Lower lobe of right lung (tissue), 2 donors: Measurements from ENCODE around the gene CKAP2L. TPM values are rescaled to one million over a fixed set of nuclear protein-coding genes. Genes with fewer than 3 reads are reported as not detected.

Experiments
- ATAC-seq, 2 donors: fragments of 200-7000 bp; cut with Tn5 transposase; one replicate each; pipeline ENCODE4 v1.9.1; 2020 to 2022; ENCODE audit warnings: mild to moderate bottlenecking in 2 of 2, moderate library complexity in 2 of 2
- DNase-seq: peaks from one replicate; pipeline ENCODE4 v3.0.0-alpha.2; 2020
- H3K27ac ChIP-seq: fragments of 200-600 bp; one replicate; pipeline ENCODE4 v1.8.0; 2022
- H3K27me3 ChIP-seq: fragments of 200-600 bp; one replicate; pipeline ENCODE4 v1.8.0; 2022; ENCODE audit warnings: low read depth
- H3K36me3 ChIP-seq: fragments of 200-600 bp; one replicate; pipeline ENCODE4 v1.8.0; 2022; ENCODE audit warnings: mild to moderate bottlenecking
- H3K4me1 ChIP-seq: fragments of 200-600 bp; one replicate; pipeline ENCODE4 v1.8.0; 2022
- H3K4me3 ChIP-seq: fragments of 200-600 bp; one replicate; pipeline ENCODE4 v1.8.0; 2022; ENCODE audit warnings: mild to moderate bottlenecking
- H3K9me3 ChIP-seq: fragments of 200-600 bp; one replicate; pipeline ENCODE4 v1.8.0; 2022
- intact Hi-C: fragments of 100-400 bp; cut with DNase I; formaldehyde crosslinking; loops from one replicate; pipeline ENCODE4 v1.11.0; 2022
- long read RNA-seq: library from polyadenylated mRNA; unstranded; transcript quantifications from one replicate; pipeline ENCODE4 v2.0.0, GENCODE V29; 2021
- total RNA-seq: library from RNA; stranded (reverse); fragmentation: NEBNext Ultra II Directional; extraction: Animal tissue kit (Norgen Biotek cat#: 25700); gene quantifications from one replicate; pipeline ENCODE4 v1.2.1, GENCODE V29; 2021
- TF ChIP-seq, protein P1 (sequence below): fragments of 200-600 bp; IDR thresholded peaks from one replicate; pipeline ENCODE4 v1.8.0; 2022; ENCODE audit warnings: antibody characterized with exemption, mild to moderate bottlenecking
- donor health status: DM: no; HTN: yes; CAD: no; lungs with severe emphysema.

Gene CKAP2L, protein sequence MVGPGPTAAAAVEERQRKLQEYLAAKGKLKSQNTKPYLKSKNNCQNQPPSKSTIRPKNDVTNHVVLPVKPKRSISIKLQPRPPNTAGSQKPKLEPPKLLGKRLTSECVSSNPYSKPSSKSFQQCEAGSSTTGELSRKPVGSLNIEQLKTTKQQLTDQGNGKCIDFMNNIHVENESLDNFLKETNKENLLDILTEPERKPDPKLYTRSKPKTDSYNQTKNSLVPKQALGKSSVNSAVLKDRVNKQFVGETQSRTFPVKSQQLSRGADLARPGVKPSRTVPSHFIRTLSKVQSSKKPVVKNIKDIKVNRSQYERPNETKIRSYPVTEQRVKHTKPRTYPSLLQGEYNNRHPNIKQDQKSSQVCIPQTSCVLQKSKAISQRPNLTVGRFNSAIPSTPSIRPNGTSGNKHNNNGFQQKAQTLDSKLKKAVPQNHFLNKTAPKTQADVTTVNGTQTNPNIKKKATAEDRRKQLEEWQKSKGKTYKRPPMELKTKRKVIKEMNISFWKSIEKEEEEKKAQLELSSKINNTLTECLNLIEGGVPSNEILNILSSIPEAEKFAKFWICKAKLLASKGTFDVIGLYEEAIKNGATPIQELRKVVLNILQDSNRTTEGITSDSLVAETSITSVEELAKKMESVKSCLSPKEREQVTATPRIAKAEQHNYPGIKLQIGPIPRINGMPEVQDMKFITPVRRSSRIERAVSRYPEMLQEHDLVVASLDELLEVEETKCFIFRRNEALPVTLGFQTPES
- 1.3 TPM for total RNA-seq
- long read RNA-seq, partial matches to known transcripts, result 2 of 3 reads
- long read RNA-seq, other reads (novel, unspliced or antisense), result 1 of 3 reads

DNA sequence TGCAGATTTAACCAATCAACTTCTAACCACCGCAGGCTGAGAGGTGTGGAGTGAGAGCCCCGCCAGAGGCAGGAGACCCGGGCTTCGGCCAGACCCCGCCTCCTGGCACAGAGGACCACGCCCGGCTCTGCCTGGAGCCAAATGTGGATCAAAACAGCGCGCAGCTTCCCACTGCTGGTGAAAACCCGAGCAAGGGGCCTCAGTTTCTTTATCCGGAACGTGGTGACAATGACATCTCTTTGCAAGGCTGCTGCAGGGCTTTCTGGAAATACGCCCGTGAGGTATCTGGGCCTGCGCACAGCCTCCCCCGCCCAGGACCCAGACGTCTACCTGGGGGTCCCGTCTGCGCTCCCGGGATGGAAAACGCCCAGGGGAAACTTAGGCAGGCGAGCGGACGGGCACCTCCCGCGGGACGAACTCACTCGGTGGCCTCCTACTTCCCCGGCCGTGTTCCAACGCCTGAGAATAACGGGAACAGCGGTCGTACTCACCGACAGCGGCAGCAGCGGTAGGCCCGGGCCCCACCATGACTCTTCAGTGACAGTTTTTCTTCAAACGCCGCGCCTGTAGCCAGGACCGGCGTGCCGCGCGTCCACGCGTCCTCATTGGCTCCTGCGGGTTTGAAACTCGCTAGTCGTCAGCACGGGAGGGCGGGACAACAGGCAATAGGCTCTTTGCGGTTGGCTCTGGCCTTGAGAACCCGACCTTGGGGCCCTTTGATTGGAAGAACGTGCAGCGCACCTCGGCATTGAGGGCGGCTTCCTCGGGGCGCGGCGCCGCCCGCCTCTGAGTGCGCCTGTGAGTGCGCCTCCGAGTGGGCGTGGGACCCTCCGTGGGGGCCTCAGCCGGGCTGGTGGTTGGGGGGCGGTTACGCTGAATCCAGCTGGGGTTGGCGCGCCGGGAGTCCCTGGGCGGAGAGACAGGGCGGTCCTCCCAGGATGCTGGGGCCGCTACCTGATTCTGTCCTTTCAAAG is at the start of gene CKAP2L:
TSS of gene CKAP2L (minus strand) at position 539 of the 974 bp plus-strand sequence. CDS start at position 528, 11 bp downstream.
- DNase-seq, result peak; percentile 98
- Histone ChIP-seq H3K27me3 (no peaks in the 10 kb centered on the region), H3K27ac (peak within 1 kb of the TSS; percentile 69), H3K4me3 (peak within 1 kb of the TSS; percentile 85), H3K36me3 (no peaks in the 10 kb centered on the region), H3K9me3 (no peaks in the 10 kb centered on the region), H3K4me1 (peaks cover 18% of the 10 kb centered on the region)
- TF ChIP-seq, protein P1, sequence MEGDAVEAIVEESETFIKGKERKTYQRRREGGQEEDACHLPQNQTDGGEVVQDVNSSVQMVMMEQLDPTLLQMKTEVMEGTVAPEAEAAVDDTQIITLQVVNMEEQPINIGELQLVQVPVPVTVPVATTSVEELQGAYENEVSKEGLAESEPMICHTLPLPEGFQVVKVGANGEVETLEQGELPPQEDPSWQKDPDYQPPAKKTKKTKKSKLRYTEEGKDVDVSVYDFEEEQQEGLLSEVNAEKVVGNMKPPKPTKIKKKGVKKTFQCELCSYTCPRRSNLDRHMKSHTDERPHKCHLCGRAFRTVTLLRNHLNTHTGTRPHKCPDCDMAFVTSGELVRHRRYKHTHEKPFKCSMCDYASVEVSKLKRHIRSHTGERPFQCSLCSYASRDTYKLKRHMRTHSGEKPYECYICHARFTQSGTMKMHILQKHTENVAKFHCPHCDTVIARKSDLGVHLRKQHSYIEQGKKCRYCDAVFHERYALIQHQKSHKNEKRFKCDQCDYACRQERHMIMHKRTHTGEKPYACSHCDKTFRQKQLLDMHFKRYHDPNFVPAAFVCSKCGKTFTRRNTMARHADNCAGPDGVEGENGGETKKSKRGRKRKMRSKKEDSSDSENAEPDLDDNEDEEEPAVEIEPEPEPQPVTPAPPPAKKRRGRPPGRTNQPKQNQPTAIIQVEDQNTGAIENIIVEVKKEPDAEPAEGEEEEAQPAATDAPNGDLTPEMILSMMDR, result no peak
- intact Hi-C loops, result no loop called here
- ATAC-seq, result peak; percentile 100

- ATAC-seq, result no peak
- TF ChIP-seq, protein P1, result no peak
- intact Hi-C loops, result no loop called here
- Histone ChIP-seq H3K36me3 (no peaks in the 10 kb centered on the region), H3K27me3 (no peaks in the 10 kb centered on the region), H3K27ac (no peak overlapping the region), H3K4me3 (no peak overlapping the region), H3K9me3 (no peaks in the 10 kb centered on the region), H3K4me1 (peaks cover 30% of the 10 kb centered on the region)
- DNase-seq, result no peak
Measured at GRCh38 chr2:112813280-112813966, 49.0 kb upstream of the CKAP2L start.

- intact Hi-C loops, result no loop called here
- no peak overlapping the region for H3K27ac ChIP-seq
- no peaks in the 10 kb centered on the region for H3K9me3 ChIP-seq
- no peak overlapping the region for H3K4me3 ChIP-seq
- no peak for ATAC-seq
- TF ChIP-seq, protein P1, result no peak
- DNase-seq, result no peak
- H3K27me3 ChIP-seq, result no peaks in the 10 kb centered on the region
- H3K36me3 ChIP-seq, result no peaks in the 10 kb centered on the region
- H3K4me1 ChIP-seq, result peaks cover 26% of the 10 kb centered on the region
Measured at GRCh38 chr2:112812318-112813267, 48.2 kb upstream of the CKAP2L start.

- ATAC-seq (peak; percentile 71 to 77), DNase-seq (no peak)
- TF ChIP-seq, protein P1, result no peak
- no peaks in the 10 kb centered on the region for H3K9me3 ChIP-seq
- no peaks in the 10 kb centered on the region for H3K36me3 ChIP-seq
- intact Hi-C loops, result no loop called here
- H3K4me1 ChIP-seq, result peaks cover 26% of the 10 kb centered on the region
- peak overlapping the region; percentile 40 for H3K27ac ChIP-seq
- no peaks in the 10 kb centered on the region for H3K27me3 ChIP-seq
- no peak overlapping the region for H3K4me3 ChIP-seq
Measured at GRCh38 chr2:112811841-112812306, 47.5 kb upstream of the CKAP2L start.
